ENCODE results near the gene IFI27L1. TPM values are rescaled to one million over a fixed set of nuclear protein-coding genes. Genes with fewer than 3 reads are reported as not detected.

Gene IFI27L1
- total and polyA plus RNA-seq, 2 donors (not counting 3 experiments of a cell fraction or from before 2014, with no cell fraction given): 31.1 to 38.1 TPM

GRCh38 chr14:94038510-94038909 is 42.6 kb upstream of the IFI27L1 start:
- no peaks in the 10 kb centered on the region for H4K20me1 ChIP-seq (replicated peaks; ENCODE audit: control insufficient read depth, extremely low read depth, insufficient read depth, low read length)
- intact Hi-C loops (cut with micrococcal nuclease): no loop called here
- H3K79me2 ChIP-seq (ENCODE audit: control insufficient read depth, insufficient read depth, low read length): no peaks in the 10 kb centered on the region
- H3K27ac ChIP-seq (ENCODE audit: insufficient read depth, low read depth, low read length): no peak overlapping the region
- no peak for TF ChIP-seq MYC (IDR thresholded peaks at IDR 0.05; ENCODE audit: low read depth, low read length)
- TF ChIP-seq GATA2 (IDR thresholded peaks at IDR 0.05; ENCODE audit: insufficient read depth, insufficient read length, low read depth, low read length): no peak
- TF ChIP-seq, protein P1, sequence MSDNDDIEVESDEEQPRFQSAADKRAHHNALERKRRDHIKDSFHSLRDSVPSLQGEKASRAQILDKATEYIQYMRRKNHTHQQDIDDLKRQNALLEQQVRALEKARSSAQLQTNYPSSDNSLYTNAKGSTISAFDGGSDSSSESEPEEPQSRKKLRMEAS (IDR thresholded peaks at IDR 0.05; ENCODE audit: insufficient read depth, insufficient read length): no peak
- TF ChIP-seq JUN (IDR thresholded peaks at IDR 0.05; ENCODE audit: borderline replicate concordance, insufficient read depth, insufficient read length, low read depth): no peak
- no peak for TF ChIP-seq POLR2AphosphoS5 (IDR thresholded peaks at IDR 0.05; ENCODE audit: insufficient read depth, low read depth, low read length)
- no peak for TF ChIP-seq EZH2 (IDR thresholded peaks at IDR 0.05; ENCODE audit: borderline replicate concordance, low read depth, low read length, severe bottlenecking)
- TF ChIP-seq, protein P2, sequence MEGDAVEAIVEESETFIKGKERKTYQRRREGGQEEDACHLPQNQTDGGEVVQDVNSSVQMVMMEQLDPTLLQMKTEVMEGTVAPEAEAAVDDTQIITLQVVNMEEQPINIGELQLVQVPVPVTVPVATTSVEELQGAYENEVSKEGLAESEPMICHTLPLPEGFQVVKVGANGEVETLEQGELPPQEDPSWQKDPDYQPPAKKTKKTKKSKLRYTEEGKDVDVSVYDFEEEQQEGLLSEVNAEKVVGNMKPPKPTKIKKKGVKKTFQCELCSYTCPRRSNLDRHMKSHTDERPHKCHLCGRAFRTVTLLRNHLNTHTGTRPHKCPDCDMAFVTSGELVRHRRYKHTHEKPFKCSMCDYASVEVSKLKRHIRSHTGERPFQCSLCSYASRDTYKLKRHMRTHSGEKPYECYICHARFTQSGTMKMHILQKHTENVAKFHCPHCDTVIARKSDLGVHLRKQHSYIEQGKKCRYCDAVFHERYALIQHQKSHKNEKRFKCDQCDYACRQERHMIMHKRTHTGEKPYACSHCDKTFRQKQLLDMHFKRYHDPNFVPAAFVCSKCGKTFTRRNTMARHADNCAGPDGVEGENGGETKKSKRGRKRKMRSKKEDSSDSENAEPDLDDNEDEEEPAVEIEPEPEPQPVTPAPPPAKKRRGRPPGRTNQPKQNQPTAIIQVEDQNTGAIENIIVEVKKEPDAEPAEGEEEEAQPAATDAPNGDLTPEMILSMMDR (IDR thresholded peaks at IDR 0.05; ENCODE audit: extremely low read depth in 1 of 2, insufficient read depth in 1 of 2, low read depth in 1 of 2, low read length in 2 of 2): no peak
- TF ChIP-seq FOS (IDR thresholded peaks at IDR 0.05; ENCODE audit: borderline replicate concordance, insufficient read depth, low read length): no peak
- TF ChIP-seq POLR2A (IDR thresholded peaks at IDR 0.05; ENCODE audit: low read depth, low read length): no peak
- no peak overlapping the region for H3K4me2 ChIP-seq (ENCODE audit: insufficient read depth, low read length)
- H3K9me1 ChIP-seq (replicated peaks; ENCODE audit: control insufficient read depth, extremely low read depth, insufficient read depth, low read length): no peaks in the 10 kb centered on the region
- no peak overlapping the region for H3K4me3 ChIP-seq (replicated peaks in 1 of 3; ENCODE audit: insufficient read depth in 1 of 3, low read depth in 1 of 3, low read length in 3 of 3)
- no peak overlapping the region for H2AFZ ChIP-seq (ENCODE audit: low read depth, low read length)
- no peaks in the 10 kb centered on the region for H3K9me3 ChIP-seq (replicated peaks; ENCODE audit: control insufficient read depth, insufficient read depth, low read length)
- no TSS peak for BruUV-seq (replicated peaks)
- no peaks in the 10 kb centered on the region for H3K27me3 ChIP-seq (ENCODE audit: control insufficient read depth in 2 of 2, insufficient read depth in 2 of 2, low read length in 2 of 2)
- H3K36me3 ChIP-seq (ENCODE audit: control insufficient read depth in 2 of 2, extremely low read depth in 1 of 2, insufficient read depth in 2 of 2, low read length in 2 of 2): no peaks in the 10 kb centered on the region
- CTCF ChIA-PET: interaction anchor here (0.8 to 10.5 kb wide), 4 partner anchors 10 to 99 kb away, joined by 3 to 347 read pairs (median 4); no protein-coding TSS in a partner anchor
- POLR2A ChIA-PET: no interaction called here
- dilution Hi-C loops (cut with MboI; ENCODE audit: extremely low pct_ligation_motif_present, low sequenced_read_pairs): no loop called here
- no peak for DNase-seq (ENCODE audit: low read depth, low spot score)
- no peaks in the 10 kb centered on the region for H3K4me1 ChIP-seq (ENCODE audit: control insufficient read depth, extremely low read depth, insufficient read depth, low read length)
- H3K9ac ChIP-seq (replicated peaks; ENCODE audit: extremely low read depth, insufficient read depth, low read length): no peak overlapping the region
- FAIRE-seq: no peak

Measured in endothelial cell of umbilical vein (primary cell).